DMS79 (cell line): ENCODE data around the gene TRIM9.
A peak's percentile ranks its signal among the peaks of the same experiment; 100 is the strongest.

ENCODE experiments used
- DNase-seq: peaks from one replicate; lab custom pipeline; 2025; lab: John Stamatoyannopoulos, UW

The TRIM9 gene

DNA sequence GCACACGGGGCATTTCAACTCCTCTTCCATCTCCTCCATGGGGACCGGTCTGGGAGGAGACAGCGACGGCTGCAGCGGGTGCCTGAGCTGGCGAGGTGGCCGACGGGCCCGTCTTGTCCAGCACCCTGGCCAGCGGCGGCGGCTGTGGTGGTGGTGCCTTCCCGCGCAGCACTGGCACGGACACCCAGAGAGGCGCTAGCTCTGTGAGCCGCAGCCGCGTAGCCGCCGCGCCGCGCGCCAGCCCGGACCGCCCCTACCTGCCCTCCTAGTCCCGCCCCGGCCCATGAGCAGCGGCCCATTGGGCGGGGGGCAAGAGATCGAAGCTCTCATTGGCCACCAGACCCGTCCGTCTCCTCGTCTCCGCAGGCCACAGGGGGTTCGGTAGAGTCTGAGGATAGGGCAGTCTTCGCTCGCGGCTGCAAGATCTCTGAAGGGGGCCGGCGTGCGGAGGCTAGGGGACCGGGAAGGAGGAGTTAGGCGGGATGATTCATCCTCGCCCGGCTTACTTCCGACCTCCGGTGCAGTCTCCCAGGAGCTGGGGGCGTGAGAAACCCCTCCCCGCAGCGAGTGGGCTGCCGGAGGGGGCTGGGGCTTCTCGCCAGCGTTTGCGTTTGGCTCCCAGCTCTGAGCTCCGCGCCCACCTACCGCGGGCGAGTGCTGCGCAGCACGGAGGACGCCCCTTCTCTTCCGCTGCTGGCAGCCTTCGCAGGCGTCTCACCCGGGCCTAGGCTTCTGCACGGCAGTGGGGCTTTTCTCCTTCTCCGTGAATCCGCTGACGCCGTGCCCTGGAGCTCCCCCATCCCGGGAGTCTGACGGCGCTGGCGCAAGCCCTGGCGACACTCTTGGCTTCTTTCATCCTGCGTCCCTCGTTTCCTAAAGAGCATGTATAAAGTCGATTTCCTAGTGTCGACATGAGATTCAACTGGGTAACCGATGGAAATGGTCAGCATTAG is at the start of gene TRIM9:
Gene TRIM9 (minus strand): TSS at position 205 of the 953 bp plus-strand sequence. CDS start 166 bp downstream, at position 39.
- peak; percentile 99 for DNase-seq

DNA sequence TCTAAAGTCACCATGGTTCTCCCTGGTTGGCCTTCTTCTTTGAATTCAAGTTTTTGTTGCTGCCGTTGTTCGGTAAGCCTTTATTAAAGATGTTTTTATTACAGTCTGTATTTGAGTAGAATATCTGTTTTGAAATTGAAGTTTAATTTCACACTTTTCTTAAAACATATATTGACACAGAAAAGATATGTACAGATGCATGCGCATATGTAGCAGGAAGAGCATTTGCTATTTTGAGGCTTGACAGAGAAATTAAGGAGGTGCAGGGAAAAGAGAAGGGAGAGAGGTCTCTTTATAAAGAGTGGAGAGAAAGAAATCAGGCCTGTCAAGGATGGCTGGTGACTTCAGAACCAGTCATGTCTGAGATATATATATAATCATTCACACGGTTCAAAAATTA is 46.0 kb upstream of the TRIM9 start:
- no peak for DNase-seq

DNA sequence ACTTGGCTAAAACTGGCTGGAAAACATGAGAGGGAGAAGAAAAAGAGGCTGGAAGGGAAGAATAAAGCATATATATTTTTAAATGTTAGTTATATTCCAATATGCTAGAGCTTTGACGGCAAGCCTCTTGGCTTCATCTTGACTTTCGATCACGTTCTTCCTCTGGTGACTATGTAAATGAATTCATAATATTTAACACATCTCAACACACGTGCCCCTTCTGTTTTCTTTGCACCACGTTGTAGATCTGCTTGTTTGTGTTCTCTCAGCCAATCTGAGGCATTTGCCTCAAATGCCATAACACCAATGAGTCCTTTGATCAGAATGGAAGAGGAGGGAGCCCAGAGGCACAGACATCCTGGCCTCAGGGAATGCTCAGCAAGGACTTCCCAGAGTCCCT is 45.4 kb upstream of the TRIM9 start:
- no peak for DNase-seq

DNA sequence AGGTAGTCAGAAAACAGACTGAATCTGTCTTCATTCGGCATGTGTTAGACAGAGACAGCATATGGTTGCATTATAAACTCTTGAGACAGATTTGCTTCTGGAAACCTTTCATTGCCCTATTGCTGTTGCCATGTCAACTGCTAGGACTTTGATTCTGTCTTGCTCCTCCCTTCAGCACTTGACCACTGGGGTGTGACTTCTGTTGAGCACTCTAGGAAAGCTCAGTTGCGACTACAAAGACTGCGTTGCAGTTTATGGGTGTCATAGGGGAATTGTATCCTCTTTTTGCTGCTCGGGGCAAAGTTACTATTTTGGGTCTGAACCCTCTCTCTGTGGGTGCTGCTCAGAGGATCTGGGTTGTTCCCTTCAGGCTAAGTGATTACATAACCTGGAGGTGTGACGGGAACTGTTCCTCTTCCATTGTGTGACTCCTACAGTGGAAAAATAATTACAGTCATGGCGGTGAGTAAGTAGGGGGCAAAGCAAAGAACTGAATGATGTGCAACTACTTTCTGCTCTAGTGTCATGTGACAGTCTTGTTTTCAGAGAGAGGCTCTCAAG is 44.3 kb upstream of the TRIM9 start:
- DNase-seq: peak; percentile 85

DNA sequence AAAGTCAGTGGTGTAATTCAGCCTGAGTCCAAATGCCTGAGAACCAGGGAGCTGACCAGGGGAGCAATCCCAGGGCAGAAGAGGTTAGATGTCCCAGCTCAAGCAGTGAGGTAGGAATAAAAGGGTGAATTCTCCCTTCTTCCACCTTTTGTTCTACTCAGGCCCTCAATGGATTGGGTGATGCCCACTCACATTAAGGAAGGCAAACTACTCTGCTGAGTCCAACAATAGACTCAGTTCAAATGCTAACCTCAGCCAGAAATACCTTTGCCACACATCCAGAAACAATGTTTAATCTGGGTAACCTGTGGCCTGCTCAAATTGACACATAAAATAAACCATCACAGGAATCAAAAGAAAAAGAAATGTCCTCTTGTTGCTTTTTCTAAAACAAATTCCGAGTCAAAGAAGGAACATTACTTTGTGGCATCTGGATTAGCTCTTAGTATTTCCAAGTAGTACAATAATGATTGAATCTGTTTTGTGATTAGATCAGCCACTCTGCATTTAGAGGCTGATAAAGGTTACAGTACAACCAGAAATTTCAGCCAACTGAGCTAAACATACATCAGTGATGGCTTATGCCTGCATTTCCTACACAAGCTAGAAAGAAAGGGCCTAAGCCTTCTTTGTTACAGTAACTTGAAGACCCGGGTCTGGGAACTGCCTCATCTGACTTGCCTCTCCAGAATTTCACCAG is 43.6 kb upstream of the TRIM9 start:
- no peak for DNase-seq

DNA sequence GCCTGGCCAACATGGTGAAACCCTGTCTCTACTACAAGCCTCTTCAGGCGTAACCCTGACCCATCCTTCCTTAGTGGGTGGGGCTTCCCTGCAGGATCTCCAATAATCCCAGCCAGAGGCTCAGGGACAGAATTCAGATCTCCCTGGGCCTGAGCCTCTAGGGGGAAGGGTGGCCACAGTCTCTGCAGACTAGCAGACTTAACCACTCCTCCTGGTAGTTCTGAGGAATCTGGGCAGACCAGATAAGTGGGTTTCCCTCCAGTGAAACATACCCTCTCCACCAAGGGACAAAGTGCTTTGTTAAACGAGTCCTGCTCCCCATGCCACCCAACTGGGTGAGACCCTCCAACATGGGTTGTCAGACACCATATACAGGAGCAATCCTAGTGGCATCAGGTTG is 36.6 kb upstream of the TRIM9 start:
- DNase-seq: no peak

DNA sequence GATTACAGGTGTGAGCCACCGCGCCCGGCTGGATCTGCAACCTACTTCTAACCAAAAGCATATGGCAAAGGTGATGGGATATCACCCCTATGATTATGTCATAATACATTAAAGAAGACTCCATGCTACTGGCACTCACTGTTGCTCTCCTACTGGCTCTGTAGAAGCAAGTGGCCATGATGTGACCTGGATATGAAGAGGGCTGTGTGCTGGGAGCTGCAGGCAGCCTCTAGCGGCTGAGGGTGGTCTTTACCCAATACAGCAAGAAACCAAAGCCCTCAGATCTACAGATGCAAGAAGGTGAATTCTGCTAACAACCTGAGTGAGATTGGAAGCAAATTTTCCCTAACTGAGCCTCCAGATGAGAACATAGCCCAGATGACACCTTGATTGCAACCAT is 34.2 kb upstream of the TRIM9 start:
- no peak for DNase-seq

DNA sequence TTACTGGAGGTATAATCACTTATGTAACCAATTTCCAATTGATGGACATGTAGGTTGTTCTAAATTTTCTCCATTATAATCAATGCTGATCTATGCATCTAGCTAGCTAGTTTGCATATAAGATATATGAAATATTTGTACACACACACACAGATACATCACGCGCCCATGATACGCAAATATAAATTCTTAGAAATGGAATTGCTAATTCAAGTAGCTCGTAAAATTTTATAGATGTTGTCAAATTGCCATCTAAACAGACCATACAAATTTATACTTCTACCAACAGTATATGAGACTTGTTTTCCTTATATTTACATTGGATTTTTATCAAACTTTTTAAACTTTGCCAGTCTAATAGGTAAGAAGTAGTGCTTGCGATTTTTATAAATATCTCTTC is 29.1 kb upstream of the TRIM9 start:
- DNase-seq: peak; percentile 15

DNA sequence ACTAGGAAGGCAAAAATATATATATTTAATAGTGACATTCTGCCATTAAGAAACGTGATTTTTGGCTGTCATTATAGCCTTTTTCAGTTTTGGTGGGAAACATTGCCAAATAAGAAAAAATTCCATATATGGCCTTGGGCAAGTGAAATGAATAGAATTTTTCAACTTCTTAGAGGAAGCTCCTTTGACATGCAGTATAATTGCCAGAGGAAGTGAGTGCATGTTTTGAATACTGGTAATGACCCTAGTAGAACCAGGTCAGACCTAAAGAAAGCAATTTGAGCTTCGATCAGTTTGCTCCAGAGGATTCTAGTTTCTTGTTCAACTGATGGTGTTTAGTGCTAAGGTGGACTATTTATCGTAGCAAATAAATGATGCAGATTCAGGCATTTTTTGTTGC is 26.2 kb upstream of the TRIM9 start:
- no peak for DNase-seq

DNA sequence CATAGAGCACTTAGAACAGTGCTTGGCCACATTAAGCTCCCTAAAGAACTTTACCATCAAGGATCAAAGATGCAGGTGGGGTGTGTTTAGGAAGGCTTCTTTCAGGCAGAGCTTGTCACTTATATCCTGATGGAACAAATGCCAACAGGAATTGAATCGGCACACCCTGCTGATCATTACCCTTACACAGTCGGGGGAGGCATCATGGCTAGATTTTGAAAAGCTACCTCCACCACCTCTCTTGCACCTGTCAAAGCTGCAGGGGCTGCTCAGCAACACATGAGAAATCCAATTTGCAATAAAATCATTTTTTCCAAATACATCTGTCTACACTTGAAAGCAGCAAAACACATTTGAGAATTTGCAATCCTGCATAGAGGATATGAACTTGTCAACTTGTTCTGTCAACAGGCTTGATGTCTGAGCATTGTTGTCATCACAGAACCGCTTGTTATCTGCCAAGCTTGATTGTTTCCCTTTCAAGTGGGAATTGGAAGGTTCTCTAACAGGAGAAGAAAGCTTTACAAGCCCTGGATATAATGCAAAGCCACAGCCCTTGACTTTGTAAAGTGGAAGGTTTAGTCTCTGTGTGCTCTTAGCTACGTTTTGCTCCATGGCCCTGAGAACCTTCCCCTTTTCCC is 24.6 kb upstream of the TRIM9 start:
- peak; percentile 82 for DNase-seq

DNA sequence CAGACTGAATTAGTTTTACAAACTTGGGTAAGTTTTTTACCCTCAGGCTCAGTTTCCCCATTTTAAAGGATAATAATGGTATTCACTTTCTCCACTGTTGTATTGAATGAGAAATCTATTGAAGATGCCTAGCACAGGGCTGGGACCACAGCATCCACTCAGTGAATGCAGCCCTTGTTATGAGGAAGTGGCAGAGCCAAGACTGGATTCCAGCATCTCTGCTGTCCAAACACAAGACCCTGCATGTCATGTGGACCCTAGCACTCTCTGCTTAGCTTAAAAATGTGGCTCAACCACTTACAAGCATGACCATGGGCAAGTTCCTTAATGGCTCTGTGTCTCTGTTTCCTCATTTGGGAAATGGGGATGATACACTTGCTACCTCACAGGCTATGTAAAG is 24.1 kb upstream of the TRIM9 start:
- no peak for DNase-seq

DNA sequence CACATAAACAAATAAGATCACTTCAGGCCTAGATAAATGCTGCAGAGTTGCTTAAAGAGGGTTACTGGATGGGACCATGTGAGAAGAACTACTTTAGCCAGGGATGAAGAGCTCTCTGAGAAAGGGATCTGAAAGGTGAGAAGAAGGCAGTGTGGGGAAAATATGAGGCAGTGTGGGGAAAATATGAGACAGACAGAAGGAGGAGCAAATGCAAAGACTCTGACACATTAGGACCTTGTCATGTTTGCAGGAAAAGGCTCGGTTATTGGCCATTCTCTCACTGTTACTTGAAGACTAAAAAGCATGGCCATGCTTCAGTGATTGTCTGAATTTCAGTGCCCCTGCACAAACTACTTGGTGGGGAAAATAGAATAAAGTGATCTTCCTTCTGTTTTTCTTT is 22.7 kb upstream of the TRIM9 start:
- DNase-seq: no peak

DNA sequence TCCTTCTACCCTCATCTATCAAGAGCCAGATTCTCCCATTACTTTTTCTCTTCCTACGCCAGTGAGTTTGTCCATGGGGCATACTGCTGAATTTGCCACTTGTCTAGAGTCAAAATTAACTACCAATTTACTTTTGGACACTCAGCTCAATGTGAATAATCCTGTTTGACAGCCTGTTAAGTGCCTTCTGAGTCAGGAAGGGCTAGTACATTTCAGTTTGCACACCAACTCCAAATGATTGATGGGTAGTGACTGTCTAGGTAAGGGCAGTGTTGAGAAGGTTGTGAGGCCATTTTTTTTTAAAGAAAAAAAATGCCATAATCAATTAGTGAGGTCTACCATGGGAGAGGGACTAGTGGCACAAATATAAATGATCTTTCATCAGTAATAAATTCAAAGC is 21.8 kb upstream of the TRIM9 start:
- DNase-seq: no peak

DNA sequence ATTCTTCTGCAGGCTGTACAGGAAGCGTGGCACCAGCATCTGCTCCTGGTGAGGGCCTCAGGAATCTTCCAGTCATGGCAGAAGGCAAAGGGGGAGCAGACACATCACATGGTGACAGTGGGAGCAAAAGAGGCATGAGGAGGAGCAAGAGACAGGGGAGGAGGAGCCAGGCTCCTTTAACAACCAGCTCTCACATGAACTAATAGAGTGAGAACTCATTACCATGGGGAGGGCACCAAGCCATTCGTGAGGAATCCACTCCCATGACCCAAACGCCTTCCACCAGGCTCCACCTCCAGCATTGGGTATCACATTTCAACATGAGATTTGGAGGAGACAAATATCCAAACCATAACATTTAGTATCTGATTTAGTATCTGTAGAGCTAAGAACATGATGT is 14.7 kb upstream of the TRIM9 start:
- DNase-seq: no peak

DNA sequence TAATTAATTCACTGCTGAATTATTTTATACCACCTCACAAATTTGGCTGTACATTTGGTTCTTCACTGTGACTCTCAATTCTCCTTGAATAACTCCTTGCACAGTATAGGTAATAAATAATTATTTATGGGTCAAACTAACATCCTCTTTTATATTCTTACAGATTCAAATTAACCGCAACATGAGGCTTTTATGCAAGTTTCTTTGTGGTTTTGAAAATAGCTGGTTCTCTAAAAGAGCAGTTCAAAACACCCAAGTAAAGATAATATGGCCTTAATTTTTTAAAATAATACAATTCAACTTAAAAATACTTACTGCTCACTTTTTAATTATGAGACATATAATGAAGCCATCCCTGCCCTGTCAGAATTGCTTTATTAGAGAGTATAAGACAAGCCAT is 12.9 kb upstream of the TRIM9 start:
- DNase-seq: no peak

DNA sequence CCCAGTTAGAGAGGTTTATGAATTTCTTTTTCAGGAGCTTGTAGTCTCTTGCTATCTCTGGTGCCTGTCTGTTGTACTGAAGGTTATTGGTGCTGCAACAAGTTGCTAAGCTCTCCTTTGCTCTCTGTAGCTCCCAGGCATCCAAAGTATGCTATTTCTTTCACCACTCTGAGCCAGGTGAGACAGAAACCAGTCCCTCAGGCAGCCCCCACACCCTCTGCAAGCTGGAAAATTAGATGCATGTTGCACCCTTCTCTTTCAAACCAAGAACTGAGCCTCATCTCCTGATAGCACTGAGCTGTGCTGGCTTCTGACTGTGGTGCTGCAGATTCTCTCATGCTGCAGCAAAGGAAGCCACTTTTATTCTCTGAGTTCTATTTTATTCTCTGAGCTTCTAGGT is 9.6 kb upstream of the TRIM9 start:
- DNase-seq: no peak

DNA sequence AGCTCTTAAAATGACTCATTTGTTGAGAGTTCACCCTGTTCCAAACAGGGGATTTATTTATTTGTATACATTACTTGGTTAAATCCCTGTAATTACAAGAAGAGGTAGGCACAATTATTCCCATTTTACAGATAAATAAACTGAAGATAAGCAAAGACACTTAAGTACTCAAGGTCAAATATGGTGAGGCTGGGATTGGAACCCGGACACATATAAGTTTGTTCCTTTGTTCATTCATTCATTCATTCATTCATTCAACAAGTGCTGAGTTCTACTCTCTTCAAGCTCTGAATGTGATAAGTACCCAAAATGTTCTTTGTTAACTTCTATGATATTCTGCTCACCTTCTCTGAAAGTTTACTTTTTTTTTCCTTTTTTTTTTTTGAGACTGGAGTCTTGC is 2.4 kb upstream of the TRIM9 start:
- no peak for DNase-seq

DNA sequence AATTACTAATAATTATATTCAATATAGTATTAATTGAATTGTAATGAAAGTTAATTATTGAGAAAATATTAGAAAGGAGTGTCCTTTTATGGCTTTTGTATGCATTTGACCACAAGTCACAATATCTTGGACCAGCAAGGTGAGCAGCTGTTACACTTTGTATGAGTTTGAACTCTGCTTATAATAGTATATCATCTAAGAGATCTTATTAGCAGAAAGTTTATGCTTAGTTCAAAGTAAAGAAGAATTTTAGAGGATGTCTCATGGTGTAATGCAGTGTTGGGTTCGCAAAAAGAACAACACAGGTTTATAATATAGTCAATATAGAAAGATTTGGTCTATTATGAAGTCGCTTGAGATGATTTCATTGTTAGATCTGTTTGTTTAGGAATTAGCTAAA is 2.0 kb upstream of the TRIM9 start:
- DNase-seq: no peak

DNA sequence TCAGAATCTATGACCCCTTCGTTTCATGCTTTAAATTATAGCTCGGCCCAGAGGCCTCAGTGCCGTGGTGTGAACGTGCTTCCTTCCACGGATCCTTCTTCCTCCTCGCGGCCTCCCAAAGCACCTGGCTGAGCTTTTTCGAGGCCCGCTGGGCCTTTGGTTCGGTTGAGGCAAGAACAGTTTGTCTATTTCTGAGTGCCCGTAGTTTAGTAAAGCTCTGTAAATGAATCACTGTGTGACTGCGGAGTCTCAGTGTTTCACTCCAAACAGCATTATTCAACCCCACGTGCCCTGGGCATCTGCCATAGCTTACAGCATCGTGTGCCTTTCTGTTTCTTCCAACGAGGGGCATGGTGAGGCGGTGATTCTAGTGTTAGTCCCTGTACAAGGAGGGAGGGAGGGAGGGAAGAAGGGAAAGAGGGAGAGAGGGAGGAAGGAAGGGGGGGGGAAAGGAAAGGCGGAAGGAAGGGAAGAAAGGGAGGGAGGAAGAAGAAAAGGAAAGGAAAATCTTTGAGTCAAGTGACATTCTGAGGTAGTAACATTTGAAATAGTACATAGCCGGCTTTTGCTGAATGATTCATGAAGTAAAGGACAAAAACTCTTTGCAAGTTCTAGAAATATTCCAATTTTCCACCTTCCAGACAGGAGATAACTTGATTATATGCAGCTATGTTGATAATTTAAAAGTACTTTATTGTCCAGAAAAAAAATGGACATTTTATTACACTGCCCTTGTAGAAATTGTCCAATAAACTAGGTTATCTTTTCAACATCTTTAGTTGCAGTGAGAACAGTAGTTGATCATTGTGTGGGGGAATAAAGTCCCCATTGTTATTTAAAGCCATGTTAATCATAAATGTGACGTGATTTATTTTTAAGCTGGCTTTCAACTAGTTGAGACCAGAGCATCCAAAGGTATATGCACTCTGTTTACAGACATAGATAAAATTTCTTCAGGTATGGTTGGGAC is 1.2 kb upstream of the TRIM9 start:
- DNase-seq: peak; percentile 70

DNA sequence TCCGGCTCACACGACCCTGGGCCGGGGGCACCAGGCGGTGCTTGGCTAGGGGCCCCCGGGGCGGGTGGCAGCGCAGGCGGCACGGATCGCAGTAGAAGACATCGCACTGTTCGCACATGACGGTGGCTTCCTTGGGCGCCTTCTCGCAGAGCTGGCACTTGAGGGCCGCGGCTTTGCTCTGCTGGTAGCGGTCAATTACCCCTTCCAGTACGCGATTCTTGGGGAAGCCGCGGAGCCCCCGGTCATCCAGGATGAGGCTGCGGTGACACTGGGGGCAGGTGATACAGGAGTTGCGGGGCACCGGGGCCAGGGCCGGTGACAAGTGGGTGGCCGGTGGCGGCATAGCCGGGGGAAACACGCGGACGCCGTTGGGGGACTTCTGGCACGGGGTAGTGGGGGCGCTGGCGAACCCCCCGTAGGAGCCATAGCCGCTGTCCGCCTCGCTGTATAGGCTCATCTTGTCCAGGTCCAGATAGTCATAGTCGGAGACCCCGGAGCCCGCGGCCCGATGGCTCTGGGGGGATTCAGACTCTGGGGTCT is 553 bp downstream of the TRIM9 start:
- DNase-seq: peak; percentile 31
